ENCODE data around the gene CFAP58.
A peak's percentile ranks its signal among the peaks of the same experiment; 100 is the strongest.
"Not testable (repeated sequence)": the region's sequence is repeated elsewhere in the genome, so short reads cannot be mapped to it uniquely, and the experiment has no call there.

CFAP58 gene

GRCh38 chr10:104440221-104440620, 86.6 kb downstream of the CFAP58 start:
- DNase-seq: peak; percentile 77

GRCh38 chr10:104441329-104442000, 87.8 kb downstream of the CFAP58 start:
- peak; percentile 94 for DNase-seq

GRCh38 chr10:104445359-104445758, 91.7 kb downstream of the CFAP58 start:
- DNase-seq: peak; percentile 88

- DNase-seq: peak; percentile 38
These were observed 92.5 kb downstream of the CFAP58 start for GRCh38 chr10:104446151-104446550.

- DNase-seq: no peak
These were observed 93.7 kb downstream of the CFAP58 start for GRCh38 chr10:104447331-104447730.

GRCh38 chr10:104447906-104448305, 94.3 kb downstream of the CFAP58 start:
- no peak for DNase-seq

- DNase-seq: peak; percentile 80
These were observed 95.8 kb downstream of the CFAP58 start for GRCh38 chr10:104449391-104449790.

- no peak for DNase-seq
These were observed 96.9 kb downstream of the CFAP58 start for GRCh38 chr10:104450490-104450889.

- no peak for DNase-seq
These were observed 97.3 kb downstream of the CFAP58 start for GRCh38 chr10:104450954-104451353.

GRCh38 chr10:104452977-104453376, 99.3 kb downstream of the CFAP58 start:
- DNase-seq: no peak

- DNase-seq: no peak
These were observed 103.3 kb downstream of the CFAP58 start for GRCh38 chr10:104456802-104457542.

GRCh38 chr10:104457543-104457828, 103.9 kb downstream of the CFAP58 start:
- no peak for DNase-seq

GRCh38 chr10:104465575-104465974, 111.9 kb downstream of the CFAP58 start:
- not testable (repeated sequence) for DNase-seq

GRCh38 chr10:104468818-104469217, 115.2 kb downstream of the CFAP58 start:
- not testable (repeated sequence) for DNase-seq

GRCh38 chr10:104472505-104472904, 118.9 kb downstream of the CFAP58 start:
- peak; percentile 61 for DNase-seq

GRCh38 chr10:104472957-104473745, 119.5 kb downstream of the CFAP58 start:
- DNase-seq: peak; percentile 64

- no peak for DNase-seq
These were observed 124.7 kb downstream of the CFAP58 start for GRCh38 chr10:104478380-104478779.

- no peak for DNase-seq
These were observed 126.4 kb downstream of the CFAP58 start for GRCh38 chr10:104479906-104480593.

- DNase-seq: no peak
These were observed 127.2 kb downstream of the CFAP58 start for GRCh38 chr10:104480797-104481196.

- no peak for DNase-seq
These were observed 129.9 kb downstream of the CFAP58 start for GRCh38 chr10:104483582-104483981.

GRCh38 chr10:104485632-104486031, 132.0 kb downstream of the CFAP58 start:
- DNase-seq: no peak

GRCh38 chr10:104486803-104487202, 133.2 kb downstream of the CFAP58 start:
- DNase-seq: no peak
